T follicular helper cell (primary cell): Measurements from ENCODE around the gene KCNT1.

Experiments used
- DNase-seq: peaks from one replicate; pipeline ENCODE4 v3.0.0-alpha.2; 2020; ENCODE audit warnings: low read depth

KCNT1 gene

DNA sequence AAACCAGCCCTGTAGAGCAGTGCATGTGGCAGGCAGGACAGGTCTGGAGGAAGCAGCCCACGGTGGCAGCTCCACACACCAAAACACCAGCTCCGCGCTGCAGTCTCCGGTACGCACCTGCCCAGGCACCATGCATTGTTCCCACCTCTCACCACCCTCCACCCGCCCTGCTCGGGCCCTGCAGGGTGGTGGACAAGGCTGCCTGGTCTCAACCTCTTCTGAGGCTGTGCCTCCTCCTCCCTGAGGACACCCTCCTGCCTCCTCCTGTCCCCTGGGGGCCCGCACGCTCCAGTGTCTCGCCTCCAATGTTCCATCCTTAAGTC lies 96.2 kb downstream of the KCNT1 start:
- DNase-seq, result no peak

DNA sequence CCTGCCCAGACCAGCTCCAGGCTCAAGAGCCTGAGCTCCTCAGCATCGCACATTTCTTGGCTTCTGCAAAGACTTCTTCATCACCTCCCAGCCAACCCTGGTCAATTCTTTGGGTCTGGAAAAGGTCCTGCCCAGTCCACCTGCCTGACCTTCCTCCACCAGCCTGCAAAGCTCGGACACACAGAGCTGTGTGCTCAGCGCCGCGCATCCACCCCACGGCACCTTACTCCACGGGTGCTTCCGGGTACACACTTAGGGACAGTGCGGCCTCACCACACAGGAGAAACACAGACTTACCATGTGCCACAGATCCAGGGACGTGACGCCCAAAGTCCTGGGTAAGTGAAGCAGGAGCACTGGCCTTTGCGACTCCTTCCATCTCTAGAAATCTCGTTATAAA lies 97.3 kb downstream of the KCNT1 start:
- DNase-seq, result no peak

DNA sequence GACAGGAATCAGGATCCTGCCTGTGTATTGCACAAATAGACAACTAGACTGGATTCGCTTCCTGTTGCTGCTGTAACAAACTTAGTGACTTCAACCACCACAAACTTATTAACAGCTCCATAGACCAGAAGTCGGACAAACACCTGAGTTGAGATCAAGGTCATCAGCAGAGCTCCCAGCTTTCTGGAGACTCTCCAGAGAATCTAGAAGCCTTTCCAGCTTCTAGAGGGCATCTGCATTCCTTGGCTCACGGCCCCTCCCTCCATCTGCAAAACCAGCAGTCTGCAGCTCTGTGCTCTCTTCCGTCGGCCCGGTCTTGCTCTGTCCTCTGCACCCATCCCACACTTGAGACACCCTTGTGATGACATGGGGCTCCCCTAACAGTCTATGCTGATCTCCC lies 99.1 kb downstream of the KCNT1 start:
- no peak for DNase-seq

DNA sequence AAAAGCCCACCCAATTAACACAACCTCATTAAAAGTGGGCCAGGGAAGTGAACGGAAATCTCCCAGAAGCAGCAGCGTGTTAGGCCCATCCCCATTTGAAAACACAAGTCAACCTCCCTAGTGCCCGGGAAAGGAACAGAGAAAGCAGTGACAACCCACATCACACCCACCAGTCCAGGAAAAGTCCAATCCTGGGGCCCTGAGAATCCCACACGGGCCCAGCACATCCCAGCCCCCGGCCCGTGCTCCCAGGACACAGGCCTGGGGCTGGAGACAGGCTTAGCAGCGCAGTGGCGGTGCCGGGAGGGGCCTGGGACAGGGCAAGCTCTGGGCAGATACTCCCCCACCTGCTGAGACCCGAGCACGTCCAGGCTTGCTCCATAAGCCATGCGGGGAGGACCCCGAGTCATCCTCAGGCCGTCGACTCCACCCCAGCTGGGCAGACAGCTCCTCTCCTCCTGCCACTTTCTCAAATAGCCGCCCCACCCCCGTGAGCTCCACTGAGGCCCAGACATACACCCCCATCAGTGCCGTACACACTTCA lies 101.0 kb downstream of the KCNT1 start:
- DNase-seq, result no peak

DNA sequence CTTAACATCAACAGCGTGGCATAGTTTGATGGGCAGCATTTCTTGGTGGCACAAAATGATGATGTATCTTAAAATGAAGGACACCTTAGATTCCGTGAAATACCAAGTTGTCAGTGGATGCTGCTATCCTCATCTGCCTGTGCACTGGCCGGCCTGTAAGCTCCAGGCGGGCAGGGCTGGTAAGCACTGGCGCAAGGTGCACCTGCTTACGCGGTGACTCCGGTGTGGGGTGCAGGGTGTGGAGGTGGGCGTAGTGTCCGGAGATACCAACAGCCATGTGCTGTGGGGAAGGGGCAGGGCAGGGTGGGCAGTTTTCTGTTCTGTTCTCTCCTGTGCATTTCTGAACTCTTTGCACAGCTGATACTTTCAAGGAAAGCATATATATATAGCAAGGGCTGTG lies 101.5 kb downstream of the KCNT1 start:
- no peak for DNase-seq

DNA sequence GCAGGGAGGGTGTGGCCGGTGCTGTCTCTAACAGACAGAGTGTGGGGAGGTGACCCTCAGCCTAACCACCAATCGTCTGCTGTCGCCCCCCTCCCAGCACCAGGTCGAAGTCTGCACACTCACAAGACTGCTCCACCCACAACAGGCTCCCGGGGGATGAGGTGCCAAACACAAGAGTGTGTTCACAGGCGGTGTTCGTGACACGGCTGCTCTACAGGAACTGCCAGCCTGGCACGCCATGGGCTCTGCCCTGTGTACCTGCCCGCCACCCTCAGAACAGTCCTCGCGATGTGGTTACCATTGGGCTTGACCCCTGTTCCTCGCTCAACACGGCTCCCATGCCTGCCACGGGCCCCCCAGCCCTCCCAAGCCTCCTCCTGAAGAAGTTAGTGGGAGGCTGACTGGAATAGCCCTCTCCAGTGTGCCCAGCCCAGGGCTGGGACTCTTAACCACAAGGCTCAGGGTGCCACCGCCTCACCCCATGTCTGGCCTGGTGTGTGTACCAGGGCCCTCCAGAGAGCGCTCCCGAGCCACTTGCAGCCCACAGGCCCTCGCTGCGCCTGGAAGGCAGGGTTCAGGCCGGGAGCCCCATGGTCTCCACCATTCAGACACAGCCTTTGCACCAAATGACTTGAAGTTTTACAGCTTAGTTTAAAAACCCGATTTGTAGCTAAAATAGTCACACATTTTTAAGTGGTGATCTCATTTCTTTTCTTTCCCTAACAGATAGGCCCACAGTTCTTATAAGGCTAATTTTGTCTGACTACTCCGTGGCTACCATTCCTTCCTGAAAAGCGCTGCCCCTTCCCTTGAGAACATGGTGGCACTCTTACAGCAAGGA lies 102.8 kb downstream of the KCNT1 start:
- no peak for DNase-seq

DNA sequence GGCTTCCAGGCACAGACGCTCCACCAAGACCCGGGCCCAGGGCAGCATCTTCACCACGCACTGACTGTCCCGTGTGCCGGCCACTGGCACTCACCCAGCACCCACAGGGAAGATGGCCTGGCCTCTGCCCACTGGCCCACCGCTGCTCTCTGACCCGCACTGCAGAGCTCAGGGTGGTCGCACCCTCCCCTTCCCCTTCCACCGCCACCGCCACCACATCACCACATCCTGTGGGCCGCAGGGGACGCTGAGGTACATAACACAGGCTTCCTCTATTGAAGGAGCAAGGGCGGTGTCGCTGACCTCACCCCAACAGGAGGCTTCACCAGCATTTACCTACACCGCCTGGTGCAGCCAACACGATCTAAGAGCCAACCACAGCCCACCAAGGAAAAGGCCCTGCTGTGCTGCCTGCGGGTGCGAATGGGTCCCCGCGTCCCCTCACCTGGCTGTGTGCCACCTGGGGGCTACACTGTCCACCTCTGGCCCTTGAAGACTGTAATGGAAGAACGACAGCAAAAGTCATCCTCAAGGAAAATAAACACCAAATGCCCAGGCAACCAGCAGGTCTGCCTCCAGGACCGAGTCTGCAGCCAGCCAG lies 103.5 kb downstream of the KCNT1 start:
- DNase-seq, result no peak

DNA sequence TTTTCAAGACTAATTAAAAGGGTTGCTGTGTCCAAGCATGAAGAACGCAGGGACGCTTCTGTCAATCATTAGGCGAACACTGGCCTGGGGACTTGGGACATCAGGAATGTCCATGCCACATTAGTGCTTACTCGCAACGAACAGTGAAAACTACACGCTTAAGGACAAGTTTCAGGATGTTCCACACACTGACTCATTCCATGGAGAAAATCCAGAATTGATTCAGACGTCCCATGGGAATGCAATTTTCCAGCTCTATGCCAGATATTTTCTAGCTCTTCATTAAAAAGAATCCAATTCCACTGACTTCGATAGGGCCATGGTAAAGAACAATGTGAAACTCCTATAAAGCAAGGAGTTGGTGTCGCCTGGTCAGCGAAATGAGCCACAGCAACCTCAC lies 107.2 kb downstream of the KCNT1 start:
- no peak for DNase-seq

DNA sequence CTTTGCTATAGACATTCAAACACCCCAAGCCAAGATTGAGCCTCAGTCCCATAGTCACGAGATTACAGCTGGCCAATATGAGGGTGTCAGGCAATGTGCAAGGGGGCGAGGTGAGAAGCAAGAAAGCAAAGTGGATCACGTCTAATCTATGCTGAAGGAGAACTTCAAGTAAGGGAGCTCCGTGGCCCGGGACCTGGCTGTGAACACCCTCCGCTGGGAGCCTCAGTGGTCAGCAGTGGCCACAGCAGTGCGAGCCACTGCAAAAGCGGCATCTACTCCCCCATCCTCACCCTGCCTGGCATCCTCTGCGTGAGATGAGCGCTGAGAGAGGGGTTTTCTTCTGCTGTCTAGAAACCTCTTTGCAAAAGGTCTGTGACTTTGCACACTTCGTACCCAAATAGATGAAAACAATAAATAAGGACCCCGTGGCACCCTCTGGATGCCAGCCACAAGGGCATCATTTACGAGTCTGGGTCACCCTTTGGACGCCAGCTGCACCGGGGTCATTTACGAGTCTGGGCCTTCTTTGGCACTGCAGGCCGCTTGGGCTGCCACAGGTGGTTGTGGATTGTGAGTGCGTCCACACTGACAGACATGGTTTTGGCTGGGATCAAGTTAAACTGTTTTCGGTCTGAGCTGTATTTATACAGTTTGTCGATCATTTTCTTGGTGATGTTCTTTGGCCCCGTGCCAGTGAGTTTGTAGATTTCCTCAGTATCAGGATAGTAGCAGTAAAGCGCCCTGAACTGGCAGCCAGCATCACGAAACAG lies 109.0 kb downstream of the KCNT1 start:
- DNase-seq, result no peak

DNA sequence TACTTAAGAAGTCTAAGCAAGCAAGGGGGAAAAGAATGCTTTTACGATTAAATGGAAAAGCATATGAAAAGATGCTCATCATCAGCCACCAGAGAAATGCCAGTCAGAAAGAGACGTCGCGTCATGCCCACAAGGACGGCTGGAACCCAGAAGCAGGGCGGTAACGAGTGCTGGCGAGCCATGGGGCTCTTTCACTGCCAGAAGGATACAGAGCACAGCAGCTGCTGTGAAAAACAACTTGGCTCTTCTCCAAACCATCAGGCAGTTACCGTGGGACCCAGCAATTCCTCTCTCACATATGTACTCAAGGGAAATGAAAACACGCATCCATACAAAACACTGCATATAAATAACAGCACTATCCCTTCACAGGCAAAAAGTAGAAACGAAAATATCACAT lies 109.8 kb downstream of the KCNT1 start:
- DNase-seq, result no peak

DNA sequence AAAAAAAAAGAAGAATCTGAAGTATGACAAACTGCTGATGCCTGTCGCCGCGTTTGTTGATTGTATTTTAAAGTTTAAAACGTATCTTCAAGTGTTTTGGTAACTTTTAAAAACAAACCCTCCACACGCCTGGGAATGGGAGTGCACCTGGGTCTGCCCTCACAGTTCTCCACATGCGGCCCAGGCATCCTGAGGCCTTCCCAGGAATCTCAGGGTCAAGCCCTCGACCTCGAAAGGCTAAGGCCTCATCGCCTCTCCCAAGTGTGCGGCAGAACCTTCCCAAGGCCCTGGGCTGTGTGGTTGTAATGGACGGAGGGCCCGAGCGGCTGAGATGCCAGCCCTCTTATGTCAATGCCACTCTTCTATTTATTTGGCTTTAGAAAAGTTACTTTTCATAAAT lies 111.0 kb downstream of the KCNT1 start:
- no peak for DNase-seq

DNA sequence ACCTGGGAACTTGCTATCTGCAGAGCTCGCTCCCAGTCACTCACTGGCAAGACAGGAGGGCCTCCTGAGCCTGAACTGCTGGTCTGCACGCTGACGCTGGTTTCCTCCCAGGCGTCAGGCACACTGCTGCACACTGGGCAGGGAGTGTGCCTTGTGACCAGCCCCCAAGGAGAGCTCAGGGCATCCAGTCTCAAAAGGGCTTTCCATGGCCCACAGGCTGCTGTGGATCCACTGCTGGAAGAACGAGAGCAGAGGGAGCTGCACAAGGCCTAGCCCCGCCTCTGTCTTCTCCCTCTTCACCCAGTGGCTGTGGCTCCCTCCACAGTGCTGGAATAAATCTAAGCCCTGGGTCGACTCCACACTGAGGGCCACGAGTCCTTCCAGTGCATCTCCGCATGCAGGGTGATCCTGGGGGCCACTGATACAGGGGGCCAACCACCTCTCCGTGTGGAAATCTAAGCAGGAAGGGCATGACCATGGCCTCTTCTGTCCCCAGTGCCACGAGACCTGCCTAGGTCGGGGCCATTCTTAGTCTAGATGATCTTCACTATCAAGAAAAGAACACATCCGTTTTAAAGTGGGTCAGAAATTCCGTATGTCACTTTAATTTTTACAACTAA lies 111.8 kb downstream of the KCNT1 start:
- no peak for DNase-seq

DNA sequence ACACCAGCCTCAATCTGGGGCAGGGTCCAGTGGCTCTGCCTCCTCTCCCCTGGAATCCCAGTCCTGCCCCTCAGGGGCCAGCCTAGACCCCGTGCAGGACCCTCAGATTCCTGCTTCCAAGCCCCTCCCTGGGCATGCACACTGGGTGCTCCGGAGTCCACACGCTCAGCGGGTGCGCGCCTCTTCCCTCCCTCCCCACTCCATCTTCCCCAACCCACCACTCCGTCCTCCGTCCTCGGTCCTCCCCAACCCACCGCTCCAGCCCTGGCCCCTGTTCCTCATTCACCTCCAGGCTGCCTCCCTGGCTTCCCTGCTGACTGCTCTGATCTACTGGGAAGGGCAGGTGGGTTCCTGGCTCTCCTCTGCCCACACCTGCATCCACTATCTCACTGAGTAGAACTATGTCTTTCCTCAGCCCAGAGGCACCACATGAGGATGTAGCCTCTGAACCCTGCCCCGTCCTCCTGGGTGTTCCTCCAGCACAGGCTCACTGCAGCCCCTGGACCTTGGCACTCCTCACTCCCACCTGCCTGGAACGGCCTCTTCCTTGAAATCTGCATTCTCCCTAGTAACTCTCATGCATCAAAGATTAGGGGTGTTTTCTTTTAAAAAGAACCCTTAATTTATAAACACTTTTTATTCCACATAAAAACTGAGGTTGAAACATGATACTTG lies 112.6 kb downstream of the KCNT1 start:
- DNase-seq, result no peak

DNA sequence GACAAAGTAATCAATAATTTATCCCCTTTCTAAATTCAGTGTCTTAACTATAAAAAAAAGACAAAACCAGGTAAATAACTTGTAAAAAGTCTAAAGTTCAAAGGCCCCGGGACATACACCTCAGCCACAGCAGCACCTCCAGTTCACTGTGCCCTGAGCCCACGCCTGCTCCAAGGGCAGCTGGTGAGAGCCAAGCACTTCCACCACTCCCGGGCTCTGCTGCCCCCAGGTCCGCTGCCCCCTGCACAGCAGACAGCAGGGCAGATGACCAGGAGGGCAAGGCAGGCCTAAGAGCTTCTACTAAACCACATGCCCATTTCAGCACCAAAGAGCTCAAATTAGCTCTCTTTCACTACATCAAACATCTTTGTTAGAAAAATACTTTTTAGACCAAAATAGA lies 113.4 kb downstream of the KCNT1 start:
- DNase-seq, result no peak

DNA sequence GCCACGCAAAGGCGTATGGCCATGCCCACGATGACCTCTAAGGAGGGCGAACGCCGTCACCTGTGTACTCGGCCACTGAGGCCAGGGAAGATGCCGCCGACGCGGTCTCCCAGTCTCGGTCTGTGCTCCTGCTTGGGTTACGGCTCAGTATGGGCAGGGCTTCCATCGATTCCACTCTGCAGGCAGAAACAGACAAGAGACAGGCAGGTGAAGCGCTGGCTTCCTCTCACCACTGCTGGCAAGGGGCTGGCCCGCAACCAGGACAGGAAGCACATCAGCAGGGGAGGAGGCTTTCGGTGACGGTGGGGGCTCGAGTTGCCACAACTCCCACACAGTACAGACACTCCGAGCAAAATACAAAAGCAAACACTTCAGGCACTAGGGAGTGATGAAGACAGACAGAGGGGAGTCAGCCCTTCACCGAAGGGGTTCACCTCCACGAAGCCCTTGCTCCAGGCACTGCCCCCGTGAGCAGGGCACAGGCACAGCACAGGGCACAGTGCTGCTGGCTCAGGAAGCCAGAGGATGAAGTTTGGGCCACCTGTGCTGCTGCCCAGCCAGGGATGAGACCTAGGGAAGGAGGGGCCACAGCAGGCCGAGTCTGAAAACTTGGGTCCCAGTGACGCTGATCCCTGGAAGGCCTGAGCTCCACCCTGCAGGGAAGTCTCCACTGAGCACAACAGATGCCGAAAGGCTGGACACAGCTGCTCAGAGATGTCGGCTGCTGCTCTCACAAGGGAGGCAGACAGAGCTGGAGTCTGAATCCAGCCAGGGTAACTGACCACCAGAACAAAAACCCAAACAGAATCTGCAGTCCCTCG lies 114.1 kb downstream of the KCNT1 start:
- DNase-seq, result no peak

DNA sequence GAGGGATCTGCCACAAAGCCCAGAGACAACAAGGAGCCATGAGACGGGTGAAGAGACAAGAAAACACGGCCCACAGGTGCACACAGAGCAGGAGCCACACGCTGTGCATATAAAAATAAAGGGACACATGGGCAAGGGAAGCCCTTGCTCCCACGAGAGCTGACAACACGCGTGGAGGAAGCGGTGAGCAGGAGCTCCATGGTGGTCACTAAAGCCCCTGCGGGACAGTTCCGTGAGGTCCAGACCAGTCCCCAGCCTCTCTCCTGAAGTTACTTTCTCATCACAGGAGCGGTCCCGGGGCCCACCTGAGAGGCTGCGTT lies 114.6 kb downstream of the KCNT1 start:
- DNase-seq, result no peak

DNA sequence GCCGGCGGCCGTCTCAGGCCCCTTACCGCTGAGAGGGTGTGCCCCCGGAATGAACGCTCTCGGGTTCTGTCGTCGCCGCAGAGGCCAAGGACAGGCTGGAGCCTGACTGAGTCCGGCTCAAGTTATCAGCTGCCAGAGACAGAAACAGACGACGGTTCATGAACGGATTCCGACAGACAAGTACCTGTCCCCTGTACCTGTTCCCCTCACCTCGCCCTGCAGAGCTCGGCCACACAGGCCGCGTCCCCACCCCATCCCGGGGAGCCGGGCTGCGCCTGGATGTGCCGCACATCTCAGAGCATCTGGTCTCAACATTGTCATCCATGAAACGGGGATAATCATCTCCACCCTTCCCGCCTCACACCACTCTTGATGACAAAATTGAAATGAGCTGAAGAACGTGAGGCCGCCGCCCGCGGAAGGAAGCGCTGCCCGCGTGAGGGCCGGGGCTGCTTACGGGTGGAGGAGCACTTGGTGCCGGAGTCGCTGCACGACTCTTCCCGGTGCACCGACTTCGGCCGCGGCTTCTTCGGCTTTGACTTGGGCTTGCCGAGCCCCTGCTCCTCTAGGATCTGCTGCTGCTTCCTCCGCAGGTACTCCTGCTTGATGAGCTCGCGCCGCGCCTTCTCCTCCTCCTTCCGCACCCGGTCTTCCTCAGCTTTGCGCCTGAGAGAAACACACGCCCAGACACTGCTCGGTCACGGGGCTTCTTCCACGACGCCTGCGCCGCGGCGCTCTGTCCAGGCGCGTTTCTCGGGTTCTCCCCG lies 116.1 kb downstream of the KCNT1 start:
- no peak for DNase-seq

DNA sequence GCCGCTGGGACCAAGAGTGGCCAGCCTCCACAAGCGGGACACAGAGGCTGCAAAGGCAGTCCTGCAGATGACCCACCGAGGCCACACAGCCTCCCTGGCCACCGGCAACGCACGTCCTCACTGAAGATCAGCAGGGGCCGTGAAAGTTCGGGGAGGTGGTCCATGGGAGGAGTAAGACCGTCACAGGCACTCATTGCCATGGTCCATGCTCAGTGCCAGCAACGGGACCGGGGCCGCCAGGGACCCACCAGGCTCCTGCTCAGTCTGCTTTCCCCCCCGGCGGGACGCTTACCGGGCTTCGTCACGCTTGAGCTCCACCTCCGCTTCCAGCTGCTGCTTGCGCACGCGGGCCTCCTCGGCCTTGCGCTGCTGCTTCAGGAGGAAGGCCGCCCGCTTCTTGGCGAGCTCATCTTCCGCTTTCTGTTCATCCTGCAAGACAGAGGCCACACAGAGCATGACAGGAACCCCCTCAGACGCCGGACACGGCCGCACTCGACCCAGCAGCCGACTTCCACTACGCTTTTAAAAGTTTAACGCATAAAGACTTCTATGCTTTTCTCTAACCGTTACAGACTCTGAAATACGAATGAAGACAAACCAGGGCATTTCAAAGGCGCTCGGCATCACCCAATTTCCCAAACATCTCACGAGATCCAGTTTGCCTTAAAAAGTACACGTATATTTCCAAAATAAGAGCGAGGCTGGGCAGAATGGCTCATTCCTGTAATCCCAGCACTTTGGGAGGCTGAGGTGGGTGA lies 116.9 kb downstream of the KCNT1 start:
- no peak for DNase-seq

DNA sequence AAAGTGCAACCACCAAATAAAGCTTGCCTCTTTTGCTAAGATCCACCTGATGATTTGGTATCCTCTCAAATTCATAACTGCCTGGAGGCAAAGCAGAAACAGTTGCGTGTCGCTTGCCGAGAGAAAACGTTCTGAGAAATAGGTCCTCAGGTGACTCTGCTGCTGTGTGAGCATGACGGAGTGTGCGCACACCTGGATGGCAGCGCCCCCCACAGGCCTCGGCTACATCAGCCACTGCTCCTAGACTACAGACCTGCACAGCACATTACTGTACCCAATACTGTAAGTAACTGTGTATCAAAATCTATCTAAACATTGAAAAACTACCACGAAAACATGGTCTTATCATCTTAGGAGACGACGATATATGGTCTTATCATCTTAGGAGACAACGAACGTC lies 117.9 kb downstream of the KCNT1 start:
- DNase-seq, result no peak

DNA sequence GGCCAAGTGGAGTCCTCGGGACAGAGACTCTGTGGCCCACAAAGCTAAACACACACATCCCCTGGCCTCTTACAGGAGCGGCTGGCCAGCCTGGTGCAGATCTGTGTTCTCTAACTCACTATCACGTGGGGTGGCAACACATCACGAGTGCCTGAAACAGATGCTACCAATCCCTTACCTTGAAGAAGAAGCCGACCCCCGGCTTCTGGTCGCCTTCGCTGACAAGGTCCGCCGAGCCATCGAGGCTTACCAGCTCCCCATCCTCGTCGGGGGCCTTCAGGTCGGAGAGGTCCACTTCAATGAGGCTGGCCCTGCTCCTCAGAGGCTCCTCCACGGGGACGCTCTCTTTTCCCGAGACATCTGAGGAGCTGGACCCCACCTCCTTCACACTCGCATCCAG lies 118.7 kb downstream of the KCNT1 start:
- DNase-seq, result no peak
